Fibroblast of lung (primary cell): ENCODE measurements around the gene BET1. TPM values are rescaled to one million over a fixed set of nuclear protein-coding genes. Genes with fewer than 3 reads are reported as not detected.

Experiments used
- DNase-seq, 2 donors: peaks; one replicate each; pipeline versions ENCODE4 v3.0.0 to v3.0.0-alpha.2; 2010; ENCODE audit warnings: low read depth in 2 of 2
- H2AFZ ChIP-seq: 2 replicates; pipeline ENCODE4 v1.5.1; 2012; ENCODE audit warnings: low read length, control low read depth, inconsistent platforms
- H3K27ac ChIP-seq: 2 replicates; pipeline ENCODE4 v1.5.1; 2011; ENCODE audit warnings: low read length, control low read depth; ENCODE audit not compliant: insufficient read depth
- H3K27me3 ChIP-seq: 2 replicates; pipeline ENCODE4 v1.5.1; 2011; ENCODE audit warnings: mild to moderate bottlenecking, low read length; ENCODE audit not compliant: control insufficient read depth, insufficient read depth
- H3K36me3 ChIP-seq: 2 replicates; pipeline ENCODE4 v1.5.1; 2011; ENCODE audit warnings: low read length; ENCODE audit not compliant: control insufficient read depth, insufficient read depth
- H3K4me1 ChIP-seq: 2 replicates; pipeline ENCODE4 v1.5.1; 2011; ENCODE audit warnings: low read length; ENCODE audit not compliant: control insufficient read depth, insufficient read depth; ENCODE audit errors: extremely low read depth
- H3K4me2 ChIP-seq: 2 replicates; pipeline ENCODE4 v1.5.1; 2011; ENCODE audit warnings: low read length, control low read depth; ENCODE audit not compliant: insufficient read depth; ENCODE audit errors: extremely low read depth
- H3K4me3 ChIP-seq, 4 experiments: fragments of 200-600 bp in 1 of 4; sonication (generic) in 1 of 4; replicated peaks in 1 of 4; 2 replicates each; pipeline ENCODE4 v1.5.1; 2011 to 2016; ENCODE audit warnings: low read length in 4 of 4, low read depth in 3 of 4, mild to moderate bottlenecking in 3 of 4, control low read depth in 2 of 4, inconsistent platforms in 1 of 4, mixed read lengths in 1 of 4; ENCODE audit not compliant: insufficient read depth in 1 of 4; ENCODE audit errors: control extremely low read depth in 1 of 4
- H3K79me2 ChIP-seq: 2 replicates; pipeline ENCODE4 v1.5.1; 2012; ENCODE audit warnings: mild to moderate bottlenecking, low read length, inconsistent platforms; ENCODE audit not compliant: control insufficient read depth, insufficient read depth
- H3K9ac ChIP-seq: 2 replicates; pipeline ENCODE4 v1.5.1; 2011; ENCODE audit warnings: mild to moderate bottlenecking, low read length, control low read depth; ENCODE audit not compliant: insufficient read depth
- H3K9me3 ChIP-seq: 2 replicates; pipeline ENCODE4 v1.5.1; 2012; ENCODE audit warnings: low read depth, low read length; ENCODE audit not compliant: control insufficient read depth, insufficient read depth
- H4K20me1 ChIP-seq: 2 replicates; pipeline ENCODE4 v1.5.1; 2011; ENCODE audit warnings: low read length; ENCODE audit not compliant: control insufficient read depth, insufficient read depth; ENCODE audit errors: extremely low read depth
- CTCF ChIP-seq, 2 donors: IDR thresholded peaks in 1 of 2; conservative IDR thresholded peaks in 1 of 2; 1 replicate in 1 of 2; 2 replicates in 1 of 2; pipeline ENCODE4 v1.5.1; 2011 to 2012; ENCODE audit warnings: low read length in 2 of 2, control low read depth in 1 of 2, inconsistent platforms in 1 of 2, low read depth in 1 of 2, mild to moderate bottlenecking in 1 of 2
- EZH2 ChIP-seq: IDR thresholded peaks from 2 replicates; pipeline ENCODE4 v1.5.1; 2012; ENCODE audit warnings: low read length, control low read depth, mild to moderate bottlenecking; ENCODE audit errors: missing control alignments
- polyA plus RNA-seq, 2 donors: library from polyadenylated mRNA; depleted of rRNA in 1 of 2; stranded (reverse) in 1 of 2; unstranded in 1 of 2; fragments of >200 nt; gene quantifications; 2 replicates each; pipeline ENCODE4 v1.2.1, GENCODE V29; 2011 to 2012; ENCODE audit warnings: missing spikeins in 1 of 2
- total RNA-seq: library from RNA; depleted of rRNA; stranded (reverse); fragments of >200 nt; gene quantifications from 2 replicates; pipeline ENCODE4 v1.2.1, GENCODE V29; 2014

The BET1 gene
- total and polyA plus RNA-seq, 2 donors (not counting 1 experiment from before 2014, with no cell fraction given) = 40.3 to 52.5 TPM

- Histone ChIP-seq H4K20me1 (no peaks in the 10 kb centered on the region), H3K79me2 (no peaks in the 10 kb centered on the region), H3K27ac (no peak overlapping the region), H3K4me1 (no peaks in the 10 kb centered on the region), H3K9me3 (no peaks in the 10 kb centered on the region), H2AFZ (no peak overlapping the region), H3K4me3 (no peak overlapping the region), H3K36me3 (no peaks in the 10 kb centered on the region), H3K4me2 (no peak overlapping the region), H3K9ac (no peak overlapping the region), H3K27me3 (no peaks in the 10 kb centered on the region)
- TF ChIP-seq CTCF (conservative IDR thresholded peaks at IDR 0.05 in 1 of 2, IDR thresholded peaks at IDR 0.05 in 1 of 2; ENCODE audit: low read depth in 1 of 2, low read length in 2 of 2) (no peak), EZH2 (no peak)
- no peak for DNase-seq
Observed at GRCh38 chr7:93985101-93985500, 19.1 kb downstream of the BET1 start.

- DNase-seq = no peak
- Histone ChIP-seq H3K4me2 (no peak overlapping the region), H3K4me1 (no peaks in the 10 kb centered on the region), H3K79me2 (no peaks in the 10 kb centered on the region), H2AFZ (no peak overlapping the region), H3K4me3 (no peak overlapping the region), H3K36me3 (no peaks in the 10 kb centered on the region), H3K9me3 (no peaks in the 10 kb centered on the region), H3K9ac (no peak overlapping the region), H3K27ac (no peak overlapping the region), H3K27me3 (no peaks in the 10 kb centered on the region), H4K20me1 (no peaks in the 10 kb centered on the region)
- TF ChIP-seq EZH2 (no peak), CTCF (conservative IDR thresholded peaks at IDR 0.05 in 1 of 2, IDR thresholded peaks at IDR 0.05 in 1 of 2; ENCODE audit: low read depth in 1 of 2, low read length in 2 of 2) (no peak)
Observed at GRCh38 chr7:93984024-93984423, 20.1 kb downstream of the BET1 start.

GRCh38 chr7:93981480-93981874, 22.7 kb downstream of the BET1 start:
- H3K9ac ChIP-seq = no peak overlapping the region
- no peak for DNase-seq
- no peaks in the 10 kb centered on the region for H3K36me3 ChIP-seq
- H3K9me3 ChIP-seq = no peaks in the 10 kb centered on the region
- no peaks in the 10 kb centered on the region for H3K27me3 ChIP-seq
- no peak for TF ChIP-seq EZH2
- no peak for TF ChIP-seq CTCF (conservative IDR thresholded peaks at IDR 0.05 in 1 of 2, IDR thresholded peaks at IDR 0.05 in 1 of 2; ENCODE audit: low read depth in 1 of 2, low read length in 2 of 2)
- no peak overlapping the region for H3K4me3 ChIP-seq
- no peaks in the 10 kb centered on the region for H3K79me2 ChIP-seq
- H2AFZ ChIP-seq = no peak overlapping the region
- H3K27ac ChIP-seq = no peak overlapping the region
- no peaks in the 10 kb centered on the region for H4K20me1 ChIP-seq
- H3K4me1 ChIP-seq = no peaks in the 10 kb centered on the region
- no peak overlapping the region for H3K4me2 ChIP-seq
